Duodenal mucosa (tissue), 2 donors: Measurements from ENCODE around the gene GANC.
A peak's percentile ranks its signal among the peaks of the same experiment; 100 is the strongest.

Source experiments
- H3K27ac ChIP-seq: one replicate; pipeline ENCODE4 v1.7.0; 2013; ENCODE audit warnings: low read depth, low read length
- H3K27me3 ChIP-seq, 2 donors: one replicate each; pipeline ENCODE4 v1.7.0; 2013; ENCODE audit warnings: low read length in 2 of 2, control low read depth in 1 of 2; ENCODE audit not compliant: insufficient read depth in 2 of 2, control insufficient read depth in 1 of 2
- H3K36me3 ChIP-seq, 2 donors: one replicate each; pipeline ENCODE4 v1.7.0; 2013; ENCODE audit warnings: low read length in 2 of 2, control low read depth in 1 of 2; ENCODE audit not compliant: insufficient read depth in 2 of 2, control insufficient read depth in 1 of 2
- H3K4me1 ChIP-seq, 2 donors: one replicate each; pipeline ENCODE4 v1.7.0; 2013; ENCODE audit warnings: low read length in 2 of 2, control low read depth in 1 of 2; ENCODE audit not compliant: insufficient read depth in 2 of 2, control insufficient read depth in 1 of 2
- H3K4me3 ChIP-seq, 2 donors: one replicate each; pipeline ENCODE4 v1.7.0; 2013; ENCODE audit warnings: low read length in 2 of 2, low read depth in 1 of 2
- H3K9ac ChIP-seq, 2 donors: one replicate each; pipeline ENCODE4 v1.7.0; 2013; ENCODE audit warnings: low read length in 2 of 2, low read depth in 1 of 2
- H3K9me3 ChIP-seq, 2 donors: one replicate each; pipeline ENCODE4 v1.7.0; 2013; ENCODE audit warnings: low read length in 2 of 2, control low read depth in 1 of 2; ENCODE audit not compliant: control insufficient read depth in 1 of 2

Gene GANC

GRCh38 chr15:42264795-42265194, 8.2 kb upstream of the GANC start:
- Histone ChIP-seq H3K4me1 (peaks cover 0 to under 1% of the 10 kb centered on the region in 2 donors), H3K4me3 (no peak overlapping the region), H3K36me3 (peaks cover 16 to 63% of the 10 kb centered on the region in 2 donors), H3K27ac (no peak overlapping the region), H3K27me3 (no peaks in the 10 kb centered on the region), H3K9me3 (no peaks in the 10 kb centered on the region), H3K9ac (no peak overlapping the region)

GRCh38 chr15:42267286-42267685, 5.7 kb upstream of the GANC start:
- Histone ChIP-seq H3K4me1 (peaks cover 14 to 22% of the 10 kb centered on the region in 2 donors), H3K9ac (no peak overlapping the region), H3K36me3 (peaks cover 9 to 46% of the 10 kb centered on the region in 2 donors), H3K9me3 (no peaks in the 10 kb centered on the region), H3K27ac (no peak overlapping the region), H3K4me3 (no peak overlapping the region), H3K27me3 (no peaks in the 10 kb centered on the region)

GRCh38 chr15:42270551-42270950, 2.5 kb upstream of the GANC start:
- Histone ChIP-seq H3K36me3 (peaks cover 6 to 22% of the 10 kb centered on the region in 2 donors), H3K9me3 (no peaks in the 10 kb centered on the region), H3K27ac (no peak overlapping the region), H3K27me3 (no peaks in the 10 kb centered on the region), H3K4me1 (peaks cover 18 to 29% of the 10 kb centered on the region in 2 donors), H3K9ac (peak overlapping the region in 1 of 2 donors; percentile 35), H3K4me3 (peak overlapping the region; percentile 10 to 49)

- Histone ChIP-seq H3K27ac (no peak overlapping the region), H3K9me3 (no peaks in the 10 kb centered on the region), H3K27me3 (no peaks in the 10 kb centered on the region), H3K36me3 (peaks cover 6 to 18% of the 10 kb centered on the region in 2 donors), H3K4me3 (peak overlapping the region; percentile 10 to 49), H3K9ac (peak overlapping the region in 1 of 2 donors; percentile 35), H3K4me1 (peaks cover 23 to 34% of the 10 kb centered on the region in 2 donors)
These were observed 2.0 kb upstream of the GANC start for GRCh38 chr15:42270996-42271395.

GRCh38 chr15:42273900-42274701, 1.1 kb downstream of the GANC start:
- H3K9me3 ChIP-seq = no peaks in the 10 kb centered on the region
- H3K27me3 ChIP-seq = no peaks in the 10 kb centered on the region
- H3K27ac ChIP-seq = peak overlapping the region; percentile 97
- H3K9ac ChIP-seq = peak overlapping the region; percentile 95 to 97
- peak overlapping the region; percentile 82 to 94 for H3K4me3 ChIP-seq
- peaks cover 24 to 38% of the 10 kb centered on the region in 2 donors for H3K4me1 ChIP-seq
- H3K36me3 ChIP-seq = peaks cover under 1 to 8% of the 10 kb centered on the region in 2 donors

GRCh38 chr15:42274702-42274989, 1.6 kb downstream of the GANC start:
- Histone ChIP-seq H3K27me3 (no peaks in the 10 kb centered on the region), H3K4me1 (peaks cover 24 to 38% of the 10 kb centered on the region in 2 donors), H3K9me3 (no peaks in the 10 kb centered on the region), H3K9ac (peak overlapping the region; percentile 95 to 97), H3K36me3 (peaks cover 3 to 13% of the 10 kb centered on the region in 2 donors), H3K27ac (peak overlapping the region; percentile 97), H3K4me3 (peak overlapping the region; percentile 82 to 94)

GRCh38 chr15:42275780-42276391, 2.9 kb downstream of the GANC start:
- H3K4me1 ChIP-seq = peaks cover 22 to 27% of the 10 kb centered on the region in 2 donors
- H3K4me3 ChIP-seq = peak overlapping the region; percentile 36 to 94

GRCh38 chr15:42276762-42277161, 3.8 kb downstream of the GANC start:
- no peak overlapping the region for H3K4me3 ChIP-seq
- H3K36me3 ChIP-seq = peaks cover 9 to 29% of the 10 kb centered on the region in 2 donors
- no peaks in the 10 kb centered on the region for H3K27me3 ChIP-seq
- no peak overlapping the region for H3K9ac ChIP-seq
- H3K4me1 ChIP-seq = peaks cover 15 to 21% of the 10 kb centered on the region in 2 donors
- no peaks in the 10 kb centered on the region for H3K9me3 ChIP-seq
- no peak overlapping the region for H3K27ac ChIP-seq

More at GRCh38 chr15:42275780-42276391, 2.9 kb downstream of the GANC start:
- Histone ChIP-seq H3K27me3 (no peaks in the 10 kb centered on the region), H3K27ac (no peak overlapping the region), H3K9me3 (no peaks in the 10 kb centered on the region), H3K36me3 (peaks cover 8 to 22% of the 10 kb centered on the region in 2 donors), H3K9ac (peak overlapping the region; percentile 69 to 97)

- Histone ChIP-seq H3K27ac (no peak overlapping the region), H3K4me1 (peaks cover 7 to 15% of the 10 kb centered on the region in 2 donors), H3K27me3 (no peaks in the 10 kb centered on the region), H3K36me3 (peaks cover 18 to 43% of the 10 kb centered on the region in 2 donors), H3K4me3 (no peak overlapping the region), H3K9ac (no peak overlapping the region), H3K9me3 (no peaks in the 10 kb centered on the region)
These were observed 6.3 kb downstream of the GANC start for GRCh38 chr15:42279234-42279723.

- no peaks in the 10 kb centered on the region for H3K27me3 ChIP-seq
- H3K36me3 ChIP-seq = peaks cover 18 to 48% of the 10 kb centered on the region in 2 donors
- H3K9ac ChIP-seq = no peak overlapping the region
- H3K4me3 ChIP-seq = no peak overlapping the region
- H3K4me1 ChIP-seq = peaks cover 9 to 10% of the 10 kb centered on the region in 2 donors
- no peaks in the 10 kb centered on the region for H3K9me3 ChIP-seq
- no peak overlapping the region for H3K27ac ChIP-seq
These were observed 9.3 kb downstream of the GANC start for GRCh38 chr15:42282344-42282743.
